AG04449 (cell line): ENCODE results near the gene WDR7.

ENCODE experiments used
- CTCF ChIA-PET: fragments of 350-600 bp; formaldehyde crosslinking; extraction: SDS; loops from one replicate; lab custom pipeline; 2021; ENCODE audit warnings: antibody characterized with exemption; lab: Yijun Ruan, JAX
- POLR2A ChIA-PET: fragments of 400-600, 350-600 bp; formaldehyde crosslinking; extraction: SDS; loops from one replicate; lab custom pipeline; 2020; ENCODE audit warnings: antibody characterized with exemption, inconsistent platforms; lab: Yijun Ruan, JAX
- DNase-seq: peaks from one replicate; pipeline ENCODE4 v3.0.0-alpha.2; 2010; ENCODE audit warnings: low read depth, low spot score
- H3K4me3 ChIP-seq: 2 replicates; pipeline ENCODE4 v1.5.1; 2011; ENCODE audit warnings: low read depth, mild to moderate bottlenecking, control low read depth, low read length
- CTCF ChIP-seq: IDR thresholded peaks from one replicate; pipeline ENCODE4 v1.5.1; 2011; ENCODE audit warnings: mild to moderate bottlenecking, moderate library complexity, low read length, control low read depth, inconsistent platforms; ENCODE audit not compliant: insufficient read depth; ENCODE audit errors: missing control alignments

WDR7 gene

DNA sequence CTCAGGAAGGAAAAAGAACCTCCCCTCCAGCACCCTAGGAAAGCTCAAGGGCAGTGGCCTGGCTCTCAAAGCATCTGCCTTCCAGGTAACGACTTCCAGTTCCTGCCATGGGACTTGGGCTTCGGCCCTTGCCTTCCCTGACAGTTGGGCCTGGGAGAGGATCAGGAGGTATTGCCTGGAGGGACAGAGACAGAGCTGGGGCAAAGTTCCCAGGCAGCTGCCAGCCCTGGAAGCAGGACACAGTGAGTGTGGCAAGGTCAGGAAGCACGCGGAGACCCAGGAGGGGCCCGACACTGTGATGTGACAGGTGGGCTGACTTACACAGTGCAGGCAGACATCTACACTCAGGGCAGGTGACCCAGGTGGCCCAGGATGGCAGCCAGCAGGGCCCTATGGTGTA lies 408.2 kb downstream of the WDR7 start:
- ChIA-PET CTCF (no interaction called here), POLR2A (no interaction called here)
- H3K4me3 ChIP-seq = no peak overlapping the region
- no peak for DNase-seq
- no peak for TF ChIP-seq CTCF

- no peak for DNase-seq
- H3K4me3 ChIP-seq = no peak overlapping the region
- POLR2A ChIA-PET = no interaction called here
- TF ChIP-seq CTCF = no peak
- CTCF ChIA-PET = no interaction called here
Observed at GRCh38 chr18:57060814-57061213, 409.7 kb downstream of the WDR7 start.

DNA sequence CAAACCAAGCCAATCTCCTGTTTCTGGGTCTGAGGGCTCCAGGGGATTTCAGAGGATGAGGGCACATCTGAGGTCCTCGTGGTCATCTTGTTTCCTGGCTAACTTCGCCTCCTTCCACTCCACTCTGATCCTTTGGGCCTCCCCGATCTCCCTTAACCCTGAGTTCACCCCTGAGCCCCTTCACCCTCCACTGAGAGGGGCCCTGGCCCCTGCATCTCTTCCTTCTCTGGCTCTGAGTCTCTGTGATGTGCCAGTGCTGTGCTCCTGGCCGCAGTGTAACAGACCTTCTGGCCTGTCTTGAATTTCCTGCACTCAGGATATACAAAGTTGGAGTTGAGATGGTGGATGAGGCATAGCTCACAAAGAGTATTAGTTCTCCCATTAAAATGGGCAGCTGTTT lies 411.0 kb downstream of the WDR7 start:
- H3K4me3 ChIP-seq = no peak overlapping the region
- ChIA-PET CTCF (no interaction called here), POLR2A (no interaction called here)
- DNase-seq = no peak
- TF ChIP-seq CTCF = no peak

DNA sequence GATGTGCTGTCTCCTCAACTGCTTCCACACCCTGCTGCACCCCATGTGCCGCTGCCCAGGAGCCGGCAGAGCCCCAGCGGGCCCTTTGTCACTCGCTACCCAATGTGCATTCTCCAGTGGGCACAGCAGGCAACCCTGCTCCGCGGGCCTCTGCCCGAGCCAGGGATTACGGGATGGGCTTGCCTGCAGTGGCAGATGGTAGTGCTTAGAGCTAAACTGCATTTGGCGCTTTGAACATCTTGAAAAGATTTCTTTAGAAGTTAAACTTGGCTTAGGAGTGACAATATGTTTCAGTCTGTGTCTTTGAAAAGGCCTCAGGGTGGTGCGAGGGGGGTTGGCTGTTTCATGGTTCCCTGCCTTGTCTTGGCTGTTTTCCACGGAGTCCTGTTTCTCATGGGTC lies 411.7 kb downstream of the WDR7 start:
- TF ChIP-seq CTCF = no peak
- ChIA-PET POLR2A (no interaction called here), CTCF (no interaction called here)
- DNase-seq = no peak
- H3K4me3 ChIP-seq = no peak overlapping the region

- no peak for DNase-seq
- TF ChIP-seq CTCF = no peak
- POLR2A ChIA-PET = no interaction called here
- H3K4me3 ChIP-seq = no peak overlapping the region
- CTCF ChIA-PET = no interaction called here
Observed at GRCh38 chr18:57063601-57064103, 412.5 kb downstream of the WDR7 start.

GRCh38 chr18:57073501-57074187 lies 422.5 kb downstream of the WDR7 start:
- ChIA-PET CTCF (no interaction called here), POLR2A (no interaction called here)
- DNase-seq = no peak
- no peak for TF ChIP-seq CTCF
- no peak overlapping the region for H3K4me3 ChIP-seq
